PFSK-1 (cell line): ENCODE data around the gene OR10G4.

Experiments used
- FOXP2 ChIP-seq: optimal IDR thresholded peaks from 2 replicates; pipeline ENCODE3; 2011; ENCODE audit warnings: borderline replicate concordance, control low read depth, inconsistent platforms; ENCODE audit not compliant: insufficient read depth; ENCODE audit errors: extremely low read length, extremely low read depth
- POLR2AphosphoS5 ChIP-seq: IDR thresholded peaks from 2 replicates; pipeline ENCODE4 v1.6.1; 2012; ENCODE audit warnings: low read depth, mild to moderate bottlenecking, control low read depth, low read length, moderate library complexity
- SIN3A ChIP-seq: IDR thresholded peaks from 2 replicates; pipeline ENCODE4 v1.6.1; 2012; ENCODE audit warnings: mild to moderate bottlenecking, low read length, moderate library complexity, borderline replicate concordance; ENCODE audit not compliant: insufficient read depth
- TAF1 ChIP-seq: IDR thresholded peaks from 2 replicates; pipeline ENCODE4 v1.6.1; 2012; ENCODE audit warnings: low read length, control low read depth, borderline replicate concordance; ENCODE audit not compliant: insufficient read depth
- TF ChIP-seq, protein P1 (sequence below), 2 experiments: IDR thresholded peaks; 2 replicates each; pipeline versions ENCODE4 v1.6.1 to v1.8.0; 2011 to 2012; ENCODE audit warnings: low read depth in 2 of 2, low read length in 2 of 2, control low read depth in 1 of 2, inconsistent platforms in 1 of 2, mild to moderate bottlenecking in 1 of 2, moderate library complexity in 1 of 2; ENCODE audit not compliant: insufficient read depth in 1 of 2

OR10G4 gene

DNA sequence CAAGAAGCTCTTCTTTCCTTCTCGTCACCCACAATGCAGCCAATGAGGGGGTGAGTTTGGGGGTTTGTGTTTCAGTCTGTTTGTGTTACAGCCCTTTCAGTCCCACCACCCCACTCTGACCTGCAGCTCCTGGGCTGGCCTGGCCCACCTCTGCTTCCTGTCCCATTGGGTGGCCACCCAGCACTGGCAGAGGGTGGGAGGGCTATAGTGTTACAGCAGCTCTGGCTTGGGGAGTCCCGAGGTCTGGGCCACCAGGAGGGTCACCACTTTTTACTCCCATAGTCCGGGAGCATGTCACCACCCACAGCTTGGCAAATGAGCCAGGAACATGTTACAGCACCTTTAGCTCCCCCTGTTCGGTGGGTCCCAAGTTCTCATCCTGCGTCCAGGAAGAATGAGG lies 33.5 kb upstream of the OR10G4 start:
- TF ChIP-seq, protein P1, sequence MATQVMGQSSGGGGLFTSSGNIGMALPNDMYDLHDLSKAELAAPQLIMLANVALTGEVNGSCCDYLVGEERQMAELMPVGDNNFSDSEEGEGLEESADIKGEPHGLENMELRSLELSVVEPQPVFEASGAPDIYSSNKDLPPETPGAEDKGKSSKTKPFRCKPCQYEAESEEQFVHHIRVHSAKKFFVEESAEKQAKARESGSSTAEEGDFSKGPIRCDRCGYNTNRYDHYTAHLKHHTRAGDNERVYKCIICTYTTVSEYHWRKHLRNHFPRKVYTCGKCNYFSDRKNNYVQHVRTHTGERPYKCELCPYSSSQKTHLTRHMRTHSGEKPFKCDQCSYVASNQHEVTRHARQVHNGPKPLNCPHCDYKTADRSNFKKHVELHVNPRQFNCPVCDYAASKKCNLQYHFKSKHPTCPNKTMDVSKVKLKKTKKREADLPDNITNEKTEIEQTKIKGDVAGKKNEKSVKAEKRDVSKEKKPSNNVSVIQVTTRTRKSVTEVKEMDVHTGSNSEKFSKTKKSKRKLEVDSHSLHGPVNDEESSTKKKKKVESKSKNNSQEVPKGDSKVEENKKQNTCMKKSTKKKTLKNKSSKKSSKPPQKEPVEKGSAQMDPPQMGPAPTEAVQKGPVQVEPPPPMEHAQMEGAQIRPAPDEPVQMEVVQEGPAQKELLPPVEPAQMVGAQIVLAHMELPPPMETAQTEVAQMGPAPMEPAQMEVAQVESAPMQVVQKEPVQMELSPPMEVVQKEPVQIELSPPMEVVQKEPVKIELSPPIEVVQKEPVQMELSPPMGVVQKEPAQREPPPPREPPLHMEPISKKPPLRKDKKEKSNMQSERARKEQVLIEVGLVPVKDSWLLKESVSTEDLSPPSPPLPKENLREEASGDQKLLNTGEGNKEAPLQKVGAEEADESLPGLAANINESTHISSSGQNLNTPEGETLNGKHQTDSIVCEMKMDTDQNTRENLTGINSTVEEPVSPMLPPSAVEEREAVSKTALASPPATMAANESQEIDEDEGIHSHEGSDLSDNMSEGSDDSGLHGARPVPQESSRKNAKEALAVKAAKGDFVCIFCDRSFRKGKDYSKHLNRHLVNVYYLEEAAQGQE (IDR thresholded peaks at IDR 0.05; ENCODE audit: insufficient read depth in 1 of 2, low read depth in 2 of 2, low read length in 2 of 2) = no peak
- TF ChIP-seq FOXP2 (no peak), TAF1 (no peak), POLR2AphosphoS5 (no peak), SIN3A (no peak)

DNA sequence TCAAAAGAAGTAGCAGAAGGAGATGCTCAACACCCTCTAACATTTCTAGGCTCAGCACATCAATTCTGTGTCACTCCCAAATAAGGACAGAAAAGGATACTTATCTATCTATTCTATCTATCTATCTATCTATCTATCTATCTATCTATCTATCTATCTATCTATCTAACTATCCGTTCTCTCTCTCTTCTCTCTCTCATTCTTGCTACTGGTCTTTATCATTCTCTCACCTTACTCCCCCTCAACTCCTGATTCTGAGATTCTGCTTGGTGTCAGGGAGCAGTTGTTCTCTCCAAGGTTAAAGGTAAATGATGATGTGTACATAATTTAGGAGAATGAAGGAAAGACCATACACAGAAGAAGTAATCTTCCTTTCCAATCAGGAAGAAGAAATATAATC lies 17.7 kb upstream of the OR10G4 start, which contains the start of gene OR10G6:
OR10G6 (minus strand) TSS at position 43 of the 400 bp plus-strand sequence; CDS start at position 43, 0 bp downstream.
- TF ChIP-seq FOXP2 = no peak
- no peak for TF ChIP-seq SIN3A
- no peak for TF ChIP-seq TAF1
- no peak for TF ChIP-seq POLR2AphosphoS5
- TF ChIP-seq, protein P1 (IDR thresholded peaks at IDR 0.05; ENCODE audit: insufficient read depth in 1 of 2, low read depth in 2 of 2, low read length in 2 of 2) = no peak

DNA sequence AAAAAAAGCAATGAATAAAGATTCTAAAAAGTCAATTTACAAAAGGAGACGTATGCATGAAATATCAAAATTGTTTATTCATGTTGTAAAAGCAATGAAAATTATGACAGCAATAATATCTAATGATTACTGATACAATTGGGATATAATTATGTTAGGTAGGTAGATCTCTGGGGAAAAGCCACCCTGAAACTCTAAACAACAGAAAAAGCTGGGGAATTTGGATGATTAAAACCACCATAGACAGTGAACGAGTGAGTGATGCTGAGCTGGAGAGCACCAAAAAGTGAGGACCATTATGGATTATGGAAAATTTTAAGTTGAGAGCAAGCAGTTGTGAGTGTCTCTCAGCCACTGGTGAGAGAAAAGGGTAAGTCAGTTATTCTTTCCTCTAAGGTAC lies 13.7 kb downstream of the OR10G4 start, which contains the start of gene OR10G8:
OR10G8 (plus strand) TSS at position 301 of the 400 bp plus-strand sequence. CDS start 2,825 bp downstream, outside the sequence.
- TF ChIP-seq FOXP2 (no peak), SIN3A (no peak), TAF1 (no peak), POLR2AphosphoS5 (no peak)
- TF ChIP-seq, protein P1 (IDR thresholded peaks at IDR 0.05; ENCODE audit: insufficient read depth in 1 of 2, low read depth in 2 of 2, low read length in 2 of 2) = no peak

DNA sequence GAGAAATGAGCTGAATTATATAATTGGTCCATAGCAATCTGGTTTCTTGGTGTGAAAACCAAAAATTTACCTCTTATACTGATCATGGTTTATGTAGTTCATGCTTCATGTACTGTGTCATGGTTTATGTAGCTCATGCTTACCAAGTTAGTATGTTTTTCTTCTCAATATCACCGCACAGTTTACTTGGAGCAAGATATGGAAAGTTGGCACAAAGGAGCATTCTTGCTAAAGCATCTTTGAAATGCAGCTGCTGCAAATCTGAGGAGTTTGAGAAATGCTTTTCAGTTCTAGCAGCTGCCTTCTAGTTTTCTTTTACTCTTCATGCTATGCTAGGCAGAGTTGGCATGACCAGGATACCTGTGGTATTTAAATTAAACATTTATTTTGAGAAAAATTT lies 23.9 kb downstream of the OR10G4 start:
- TF ChIP-seq FOXP2 (no peak), SIN3A (no peak), POLR2AphosphoS5 (no peak), TAF1 (no peak)
- TF ChIP-seq, protein P1 (IDR thresholded peaks at IDR 0.05; ENCODE audit: insufficient read depth in 1 of 2, low read depth in 2 of 2, low read length in 2 of 2) = no peak

DNA sequence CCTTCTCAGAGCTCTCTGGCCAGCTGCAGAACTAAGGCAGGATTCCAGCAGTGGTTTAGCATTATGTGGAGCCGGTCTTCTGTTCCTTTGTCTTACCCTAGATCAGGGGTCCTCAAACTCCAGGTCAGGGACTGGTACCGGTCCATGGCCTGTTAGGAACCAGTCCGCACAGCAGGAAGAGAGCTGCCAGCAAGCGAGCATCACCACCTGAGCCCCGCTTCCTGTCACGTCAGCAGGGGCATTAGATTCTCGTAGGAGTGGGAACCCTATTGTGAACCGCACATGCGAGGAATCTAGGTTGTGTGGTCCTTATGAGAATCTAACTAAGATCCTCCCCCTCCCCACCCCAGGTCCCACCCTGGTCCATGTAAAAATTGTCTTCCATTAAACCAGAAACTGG lies 26.8 kb downstream of the OR10G4 start:
- TF ChIP-seq, protein P1 (IDR thresholded peaks at IDR 0.05; ENCODE audit: insufficient read depth in 1 of 2, low read depth in 2 of 2, low read length in 2 of 2) = no peak
- TF ChIP-seq POLR2AphosphoS5 (no peak), SIN3A (no peak), TAF1 (no peak), FOXP2 (no peak)
